GM04504 (cell line): Measurements from ENCODE around the gene LY6G5B.
"Not testable (repeated sequence)": the region's sequence is repeated elsewhere in the genome, so short reads cannot be mapped to it uniquely, and the experiment has no call there.

Experiments used
- DNase-seq: peaks from one replicate; pipeline ENCODE4 v3.0.0-alpha.2; 2012; ENCODE audit warnings: low read depth

LY6G5B gene

DNA sequence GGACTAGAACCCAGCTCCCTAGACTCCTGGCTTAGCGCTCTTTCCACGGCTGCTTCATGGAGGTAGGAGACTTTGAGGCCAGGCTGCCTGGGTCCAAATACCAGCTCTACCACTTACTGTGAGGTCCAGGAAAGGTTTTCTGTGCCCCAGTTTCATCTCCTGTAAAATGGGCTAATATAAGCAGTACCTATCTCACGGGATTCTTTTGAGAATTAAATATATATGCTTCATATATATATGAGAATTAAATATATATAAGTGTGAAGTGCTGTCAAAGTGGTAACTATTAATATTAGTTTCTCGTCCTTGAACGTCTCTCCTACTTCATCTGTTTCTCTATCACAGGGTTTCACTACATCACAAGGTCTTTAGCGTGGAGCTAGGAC, 21.3 kb downstream of the LY6G5B start:
- no peak for DNase-seq

DNA sequence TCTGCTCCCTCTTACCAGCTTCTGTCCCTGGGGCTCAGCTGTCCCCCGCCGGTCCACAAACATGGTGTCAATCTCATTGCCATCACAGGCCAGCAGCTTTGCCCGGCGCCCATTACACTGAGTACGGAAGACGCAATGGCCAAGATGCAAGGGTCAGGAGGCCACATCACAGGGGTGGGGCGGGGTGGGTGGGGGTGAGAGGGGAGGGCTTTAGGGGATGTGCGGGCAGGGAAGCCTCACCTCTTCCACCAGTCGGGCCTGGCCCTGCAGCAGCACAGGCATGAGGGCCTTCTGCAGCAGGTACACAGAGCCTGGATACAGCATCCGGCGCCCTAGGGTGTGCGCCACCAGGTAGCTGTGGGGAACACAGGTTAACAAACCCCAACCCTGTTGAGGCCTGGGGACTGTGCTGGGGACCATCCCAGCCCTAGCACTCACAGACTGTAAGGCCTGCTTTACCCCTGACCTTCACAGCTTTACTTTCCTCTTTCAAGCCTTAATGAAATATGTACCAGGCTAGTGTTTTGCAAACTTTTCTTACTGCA, 21.9 kb downstream of the LY6G5B start:
- no peak for DNase-seq

DNA sequence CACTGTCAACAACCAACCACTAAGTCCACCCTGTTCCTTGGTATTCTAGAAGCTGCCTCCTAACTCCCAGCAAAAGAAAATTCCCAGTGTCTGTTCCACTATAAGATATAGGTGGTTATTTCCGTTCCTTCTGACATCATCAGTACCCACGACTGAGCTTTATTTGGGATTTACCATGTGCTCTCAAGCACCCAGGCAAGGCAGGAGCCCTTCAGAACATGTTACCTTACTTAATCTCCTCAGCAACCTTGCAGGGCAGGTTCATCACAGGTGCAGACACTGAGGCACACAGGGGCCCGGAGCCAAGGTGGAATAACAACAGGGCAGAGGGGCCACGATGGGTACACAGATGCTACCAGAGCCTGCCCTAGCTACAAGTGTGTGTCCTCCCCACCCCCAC, 22.6 kb downstream of the LY6G5B start:
- DNase-seq: no peak

DNA sequence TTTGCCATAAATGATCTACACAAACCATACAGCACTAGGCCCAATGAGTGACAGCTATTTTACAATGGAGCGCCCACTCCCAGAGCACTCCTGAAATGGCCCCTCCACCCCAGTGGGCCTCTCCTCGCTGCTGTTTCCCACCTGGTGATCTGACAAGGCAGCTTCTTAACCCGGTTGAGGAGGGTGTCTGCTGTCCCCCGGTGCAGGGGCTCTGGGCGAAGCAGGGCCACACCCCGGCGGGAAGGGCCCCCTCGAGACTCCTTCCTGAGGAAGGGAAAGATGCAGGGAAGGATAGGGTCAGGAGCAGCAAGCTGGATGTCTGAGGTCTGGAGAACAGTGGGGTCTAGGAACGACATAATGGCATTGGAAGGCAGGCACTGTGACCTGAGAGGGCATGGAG, 23.1 kb downstream of the LY6G5B start:
- no peak for DNase-seq

DNA sequence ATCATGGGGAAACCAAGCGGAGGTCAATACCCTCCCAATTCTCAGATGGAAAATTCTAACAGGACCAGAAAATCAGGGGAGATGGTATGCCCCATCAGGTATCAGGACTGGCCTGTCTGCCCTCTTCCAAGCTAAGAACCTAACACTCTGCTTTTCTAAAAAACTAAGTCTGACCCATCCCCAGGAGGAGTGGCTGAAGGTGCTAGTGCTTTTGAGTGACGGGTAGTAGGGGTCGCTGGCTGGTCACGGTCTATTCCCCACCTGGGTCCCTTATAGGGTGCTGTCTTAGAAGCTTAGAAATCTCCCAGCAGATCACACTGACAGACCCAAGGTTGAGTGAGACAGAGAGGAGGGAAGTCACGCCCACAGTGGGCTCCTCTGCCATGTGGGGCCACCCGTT, 23.8 kb downstream of the LY6G5B start:
- DNase-seq: no peak

DNA sequence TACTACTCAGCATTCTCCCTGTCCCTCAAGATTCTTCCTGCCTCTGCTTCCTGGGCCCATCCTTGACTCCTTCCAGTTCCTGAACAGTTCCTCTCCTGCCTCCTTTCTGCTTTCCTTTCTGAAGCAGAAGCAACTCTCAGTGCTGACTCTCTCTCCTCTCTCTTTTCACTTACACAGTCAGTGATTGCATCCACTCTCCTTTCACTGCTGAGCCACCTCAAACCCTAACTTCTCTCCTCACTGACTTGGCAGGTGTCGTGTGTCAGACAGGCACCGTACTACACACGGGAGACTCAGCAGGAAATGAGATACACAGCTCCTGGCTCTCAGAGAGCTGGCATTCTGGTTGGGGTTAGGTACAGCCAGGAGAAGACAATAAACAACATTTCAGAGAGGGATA, 27.8 kb downstream of the LY6G5B start:
- DNase-seq: no peak

DNA sequence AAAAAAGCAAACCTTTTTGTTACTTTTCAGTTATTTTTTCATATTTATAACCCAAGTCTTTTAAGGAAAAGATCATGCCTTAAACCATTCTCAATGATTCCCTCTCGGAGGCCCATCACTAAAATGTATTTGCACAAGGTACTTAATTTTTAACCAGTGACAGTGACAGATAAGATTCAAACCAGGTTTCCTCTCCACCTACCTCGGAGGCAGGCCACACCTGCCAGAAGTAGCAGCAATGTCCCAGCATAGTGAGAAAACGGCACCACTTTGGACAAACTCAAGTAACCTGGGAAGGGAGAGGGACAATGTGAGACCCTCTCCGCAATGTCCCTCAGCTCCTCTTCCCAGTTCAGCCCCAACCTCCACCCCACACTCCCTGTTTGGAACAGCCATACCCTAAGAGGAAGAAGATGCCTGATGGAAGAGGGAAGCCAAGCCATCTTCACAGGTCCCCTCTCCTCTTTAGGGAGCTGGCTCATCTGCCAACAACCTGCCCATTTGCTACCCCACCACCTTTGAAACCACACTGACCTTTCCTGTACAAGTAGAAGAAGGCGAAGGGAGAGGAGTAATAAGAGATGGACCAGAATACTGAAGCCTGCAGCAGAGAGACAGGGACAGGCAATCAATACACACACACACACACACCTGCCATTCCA, 31.1 kb downstream of the LY6G5B start:
- no peak for DNase-seq

DNA sequence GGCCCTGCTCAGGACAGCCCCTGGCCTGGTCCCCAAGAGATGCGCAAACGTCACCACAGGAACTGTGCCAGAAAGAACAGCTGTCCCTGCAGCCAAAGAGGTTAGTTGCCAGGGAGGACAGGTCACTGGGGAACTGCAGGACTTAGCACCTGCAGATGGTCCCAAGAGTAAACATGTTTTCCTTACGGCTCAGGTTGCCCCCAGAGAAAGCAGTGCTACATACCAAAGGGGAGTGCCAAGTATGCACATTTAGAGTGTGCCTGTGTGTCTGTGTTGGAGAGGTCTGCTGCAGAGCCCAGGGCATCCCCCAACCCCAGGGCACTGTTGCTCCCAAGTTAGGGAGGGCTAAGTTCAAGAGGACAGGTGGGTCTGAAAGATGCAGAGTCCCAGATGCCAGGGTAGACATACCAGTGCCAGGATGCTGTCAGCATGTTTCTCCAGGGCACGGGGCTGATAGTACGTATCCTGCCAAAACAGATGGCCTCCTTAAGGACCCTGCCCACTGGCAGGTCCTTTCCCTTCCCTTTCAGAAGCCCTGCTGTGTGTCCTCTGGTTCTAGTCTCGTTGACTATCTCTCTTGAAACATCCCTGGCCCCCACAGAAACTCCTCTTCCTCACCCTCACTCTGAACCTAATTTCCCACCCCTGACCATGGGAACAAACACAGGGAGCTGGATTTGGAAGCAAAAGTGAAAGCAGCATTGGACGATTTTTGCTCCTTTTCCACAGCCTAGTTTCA, 32.1 kb downstream of the LY6G5B start:
- no peak for DNase-seq

DNA sequence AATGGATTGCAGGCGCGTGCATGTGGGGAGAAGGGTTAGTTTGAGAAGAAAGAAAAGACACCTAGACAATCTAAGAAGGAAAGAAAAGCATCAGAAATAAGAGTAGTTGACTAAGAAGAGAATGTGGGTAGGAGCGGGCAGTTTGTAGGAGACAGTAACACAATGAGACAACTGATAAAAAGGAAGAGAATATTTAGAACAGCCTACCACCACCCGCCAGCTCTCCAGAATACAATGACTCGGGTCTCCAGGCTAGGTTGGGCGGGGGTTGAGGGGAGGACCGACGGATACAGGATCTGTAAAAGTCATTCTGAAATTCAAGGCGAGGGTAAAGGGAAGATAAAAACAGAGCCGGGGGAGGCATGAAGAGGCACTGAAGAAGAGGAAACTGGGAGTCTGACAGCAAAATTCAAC, 32.6 kb downstream of the LY6G5B start:
- no peak for DNase-seq

DNA sequence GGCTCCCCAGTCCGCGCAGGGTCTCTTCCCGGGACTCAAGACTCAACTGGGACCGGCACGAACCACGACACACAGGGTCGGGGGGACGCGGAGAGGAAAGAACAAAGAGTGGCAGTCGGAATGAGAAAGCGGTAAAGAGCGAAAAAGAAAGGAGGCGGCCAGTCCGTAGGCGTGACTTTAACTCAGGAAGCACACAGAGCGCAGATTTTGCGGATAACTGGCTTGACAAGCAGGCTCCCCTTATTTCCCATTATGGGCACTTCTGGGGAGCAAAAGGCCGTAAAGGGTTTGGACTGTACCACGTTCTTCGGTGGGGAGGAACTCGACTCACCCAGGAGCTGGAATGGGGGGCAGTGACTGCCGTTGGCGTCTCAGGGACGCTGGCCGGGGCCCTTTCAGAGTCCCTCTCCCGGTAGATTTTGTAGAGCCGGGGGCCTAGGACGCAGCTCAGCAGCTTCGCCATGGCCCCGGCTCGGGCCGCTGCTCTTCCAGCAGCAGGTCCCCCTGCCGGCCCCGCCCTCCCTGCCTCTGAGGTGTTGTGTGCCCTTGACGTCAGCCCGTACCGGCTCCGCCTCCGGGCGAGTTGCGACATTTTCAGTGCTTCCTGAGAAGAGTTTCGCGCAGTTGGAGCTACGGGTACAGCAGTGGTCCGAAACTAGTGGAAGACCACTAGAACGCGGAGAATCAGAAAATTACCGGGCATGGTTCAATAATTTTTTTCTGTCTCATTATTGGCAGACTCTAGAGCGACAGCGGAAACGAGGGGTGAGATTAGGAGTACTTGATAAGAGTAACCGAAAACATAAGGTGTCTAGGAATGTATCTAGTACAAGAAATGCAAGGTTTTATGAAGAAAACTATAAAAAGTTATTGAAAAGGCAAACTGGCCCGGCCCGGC, 33.3 kb downstream of the LY6G5B start, which contains the start of gene ABHD16A:
TSS of gene ABHD16A (minus strand) at position 506 of the 898 bp plus-strand sequence. CDS start at position 463, 43 bp downstream.
- DNase-seq: peak; percentile 96

DNA sequence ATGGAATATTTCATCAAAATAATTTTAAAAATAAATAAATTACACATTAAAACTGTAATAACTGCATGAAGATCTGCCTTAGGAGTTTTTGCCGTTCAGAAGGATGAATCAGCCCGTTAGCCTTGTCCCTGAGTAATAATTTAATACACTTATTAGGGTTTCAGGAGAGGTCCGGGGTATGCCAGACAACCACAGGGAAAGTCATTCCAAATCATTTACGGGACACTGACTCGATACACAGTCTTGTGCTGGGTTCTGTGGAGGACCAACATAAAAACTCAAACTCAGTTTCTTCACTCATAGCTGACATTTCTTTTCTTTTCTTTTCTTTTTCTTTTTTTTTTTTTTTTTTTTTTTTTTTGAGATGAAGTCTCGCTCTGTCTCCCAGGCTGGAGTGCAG, 36.2 kb downstream of the LY6G5B start:
- no peak for DNase-seq

DNA sequence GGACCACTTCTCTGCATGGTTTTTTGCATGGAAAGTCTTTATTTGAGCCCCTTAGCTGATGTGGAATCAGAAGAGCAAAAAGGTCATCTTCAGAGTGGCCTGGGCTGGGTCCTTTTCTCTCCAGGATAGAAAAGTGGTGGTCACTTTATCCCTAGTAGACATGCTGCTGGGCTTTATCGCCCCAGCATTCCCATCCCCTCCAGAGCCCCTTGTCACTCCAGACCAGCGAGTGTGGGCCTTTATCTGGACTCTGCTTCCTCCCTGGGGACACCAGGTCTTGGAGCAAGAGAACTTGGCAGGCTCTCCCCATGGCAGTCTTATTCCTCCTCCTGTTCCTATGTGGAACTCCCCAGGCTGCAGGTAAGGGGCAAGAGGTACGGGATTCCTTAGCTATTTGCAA, 36.8 kb downstream of the LY6G5B start, which contains the start of gene LY6G6F:
TSS of gene LY6G6F (plus strand) at position 268 of the 400 bp plus-strand sequence. CDS start at position 309, 41 bp downstream.
- DNase-seq: no peak

DNA sequence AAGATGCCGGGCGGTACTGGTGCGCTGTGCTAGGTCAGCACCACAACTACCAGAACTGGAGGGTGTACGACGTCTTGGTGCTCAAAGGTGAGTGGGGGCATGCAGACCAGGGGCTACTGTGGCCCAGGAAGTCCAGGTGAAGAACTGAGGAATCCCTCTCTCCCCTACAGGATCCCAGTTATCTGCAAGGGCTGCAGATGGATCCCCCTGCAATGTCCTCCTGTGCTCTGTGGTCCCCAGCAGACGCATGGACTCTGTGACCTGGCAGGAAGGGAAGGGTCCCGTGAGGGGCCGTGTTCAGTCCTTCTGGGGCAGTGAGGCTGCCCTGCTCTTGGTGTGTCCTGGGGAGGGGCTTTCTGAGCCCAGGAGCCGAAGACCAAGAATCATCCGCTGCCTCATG, 37.9 kb downstream of the LY6G5B start:
- no peak for DNase-seq

DNA sequence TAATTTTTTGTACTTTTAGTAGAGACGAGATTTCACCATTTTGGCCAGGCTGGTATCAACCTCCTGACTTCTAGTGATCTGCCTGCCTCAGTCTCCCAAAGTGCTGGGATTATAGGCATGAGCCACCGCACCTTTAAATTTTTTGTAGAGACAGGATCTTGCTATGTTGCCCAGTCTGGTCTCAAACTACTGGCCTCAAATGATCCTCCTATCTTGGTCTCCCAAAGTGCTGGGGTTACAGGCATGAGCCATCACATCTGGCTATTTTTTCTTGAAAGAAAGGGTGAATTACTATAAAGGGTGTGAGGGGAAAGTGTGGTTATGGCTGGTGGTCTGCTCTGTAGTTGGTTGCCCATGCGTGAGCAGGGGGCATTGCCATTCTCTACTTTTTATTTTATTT, 38.4 kb downstream of the LY6G5B start:
- no peak for DNase-seq

DNA sequence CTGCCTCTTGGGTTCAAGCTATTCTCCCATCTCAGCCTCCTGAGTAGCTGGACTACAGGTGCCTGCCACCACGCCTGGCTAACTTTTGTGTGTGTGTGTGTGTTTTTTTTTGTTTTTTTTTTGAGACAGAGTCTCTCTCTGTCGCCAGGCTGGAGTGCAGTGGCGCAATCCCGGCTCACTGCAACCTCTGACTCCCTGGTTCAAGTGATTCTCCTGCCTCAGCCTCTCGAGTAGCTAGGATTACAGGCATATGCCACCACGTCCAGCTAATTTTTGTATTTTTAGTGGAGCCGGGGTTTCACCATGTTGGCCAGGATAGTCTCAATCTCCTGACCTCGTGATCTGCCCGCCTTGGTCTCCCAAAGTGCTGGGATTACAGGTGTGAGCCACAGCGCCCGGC, 39.4 kb downstream of the LY6G5B start:
- DNase-seq: not testable (repeated sequence)

DNA sequence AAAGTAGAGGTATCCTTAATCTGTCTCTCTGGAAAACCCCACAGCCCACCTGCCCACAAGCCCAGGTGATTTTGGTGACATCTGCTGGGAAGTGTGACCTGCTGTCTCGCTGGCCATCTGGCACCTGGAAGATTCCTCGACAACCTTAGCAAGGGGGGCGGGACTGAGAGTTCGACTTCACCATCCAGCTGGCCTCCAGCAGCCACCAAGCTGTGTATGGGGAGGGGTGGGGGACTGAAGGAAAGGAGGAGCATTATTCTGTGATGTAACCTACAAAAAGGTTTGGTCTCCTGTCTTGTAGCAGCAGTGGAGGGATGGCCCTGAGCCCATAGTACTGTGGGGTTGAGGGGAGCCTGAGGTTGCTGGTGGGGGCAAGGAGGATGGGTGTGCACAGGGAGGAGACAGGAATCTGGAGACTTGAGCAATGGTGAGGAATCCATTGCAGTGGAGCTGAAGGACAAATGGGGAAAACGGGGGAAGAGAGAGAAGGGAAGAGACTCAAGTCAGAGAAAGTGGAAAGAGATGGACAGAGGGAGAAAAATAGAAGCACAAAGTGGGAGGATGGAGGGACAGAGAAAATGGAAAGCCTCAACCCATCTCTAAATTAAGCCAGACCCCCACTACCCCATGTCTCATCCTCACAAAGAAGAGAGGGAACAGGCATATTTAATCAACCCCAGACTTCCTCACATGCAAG, 40.9 kb downstream of the LY6G5B start:
- DNase-seq: no peak

DNA sequence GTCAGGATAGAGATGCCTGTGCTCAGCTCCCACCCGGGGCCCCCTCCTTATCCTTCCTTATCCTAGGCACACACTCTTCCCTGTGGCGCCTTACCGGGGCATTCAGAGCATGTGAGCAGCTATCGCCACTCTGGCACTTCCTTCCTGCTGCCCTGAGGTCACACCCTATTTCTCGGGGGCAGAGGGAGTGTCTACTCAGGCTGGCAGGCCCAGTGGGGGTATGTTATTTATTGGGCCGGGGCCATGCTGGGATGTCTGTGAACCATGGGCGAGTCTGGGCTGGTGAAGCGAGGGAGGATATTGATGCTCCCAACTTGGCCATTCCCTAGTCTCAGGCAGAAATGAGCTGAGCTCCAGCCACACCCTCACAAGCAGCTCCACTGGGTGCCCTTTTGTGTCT, 41.5 kb downstream of the LY6G5B start:
- DNase-seq: no peak

DNA sequence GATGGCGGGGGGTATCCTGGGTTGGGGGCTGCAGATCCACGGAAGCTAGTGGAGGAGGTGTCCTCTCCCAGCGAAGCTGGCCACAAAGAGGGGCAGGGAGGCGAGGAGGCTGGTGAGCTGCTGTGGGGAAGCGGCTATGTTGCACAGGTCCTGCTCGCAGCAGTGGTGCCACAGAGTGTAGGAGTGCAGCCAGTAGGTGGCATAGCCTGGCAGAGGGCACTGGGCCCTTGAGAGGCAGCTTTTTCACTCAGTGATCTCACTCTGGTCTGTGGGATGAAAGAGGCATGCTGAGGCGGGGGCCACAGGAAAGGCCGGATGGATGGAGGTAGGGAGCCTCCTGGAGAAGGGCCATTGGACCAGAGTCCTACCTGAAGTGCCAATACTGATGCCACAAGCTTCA, 42.5 kb downstream of the LY6G5B start:
- no peak for DNase-seq

DNA sequence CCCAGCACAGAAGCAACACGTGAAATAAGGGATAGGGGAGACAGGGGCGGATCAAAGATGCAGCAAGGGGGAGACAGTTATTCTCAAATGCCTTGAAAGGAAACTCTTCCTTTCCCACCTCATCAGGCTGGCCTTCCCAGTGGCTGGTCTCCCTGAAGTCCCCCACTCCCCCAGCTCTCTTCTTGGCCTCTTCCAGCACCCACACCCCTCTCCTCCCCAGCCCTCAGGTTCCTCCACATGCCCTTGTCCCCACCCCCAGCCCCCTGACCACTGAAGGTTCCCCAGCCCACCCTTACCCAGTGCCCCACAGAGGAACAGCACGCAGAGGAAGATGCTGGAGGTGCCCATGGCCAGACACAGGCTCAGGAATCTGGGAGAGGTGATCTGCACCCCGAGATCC, 43.7 kb downstream of the LY6G5B start:
- no peak for DNase-seq

DNA sequence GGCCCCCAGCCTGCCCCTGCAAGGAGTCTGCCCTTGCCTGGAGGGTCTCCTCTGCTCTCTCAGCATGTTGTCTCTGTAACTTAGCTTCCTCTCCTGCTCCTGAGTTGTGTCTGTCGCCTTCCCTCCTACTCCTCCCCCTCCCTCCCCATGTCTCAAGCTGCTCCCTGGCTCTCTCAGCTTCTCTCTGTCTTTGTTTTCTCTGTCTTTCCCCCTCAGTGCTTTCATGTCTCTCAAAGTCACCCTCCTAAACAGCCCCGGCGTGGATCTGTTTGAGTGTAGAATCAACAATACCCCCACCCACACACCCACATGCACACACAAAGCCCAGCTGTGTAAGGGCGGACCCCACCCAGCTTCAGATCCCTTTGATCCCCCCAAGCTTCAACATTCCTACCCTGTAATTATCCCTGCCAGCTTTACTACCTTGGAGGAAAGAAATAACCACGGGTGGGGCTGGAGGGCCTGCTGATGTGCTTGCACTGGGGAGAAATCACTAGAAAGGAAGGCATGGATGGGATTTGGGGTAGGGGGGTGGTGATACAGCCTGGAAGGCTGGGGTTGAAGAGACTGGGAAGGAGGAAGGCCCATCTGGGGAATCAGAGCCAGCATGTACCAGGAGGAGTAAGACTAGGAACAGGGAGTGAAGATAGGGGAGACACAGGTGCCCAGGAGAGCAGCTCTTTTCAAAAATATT, 44.4 kb downstream of the LY6G5B start:
- DNase-seq: no peak
